Daoy (cell line): Measurements from ENCODE around the gene MBP. TPM values are rescaled to one million over a fixed set of nuclear protein-coding genes. Genes with fewer than 3 reads are reported as not detected.
"Not testable (repeated sequence)": the region's sequence is repeated elsewhere in the genome, so short reads cannot be mapped to it uniquely, and the experiment has no call there.

Source experiments
- DNase-seq: peaks from one replicate; pipeline ENCODE4 v3.0.0-alpha.2; 2015; ENCODE audit warnings: low read depth
- total RNA-seq: library from RNA; depleted of rRNA; stranded (reverse); fragments of >200 nt; shearing (Covaris generic); gene quantifications from 2 replicates; pipeline ENCODE4 v1.2.3, GENCODE V29; 2014

The MBP gene
- total RNA-seq, 1 experiment from 2014 or later = not detected

DNA sequence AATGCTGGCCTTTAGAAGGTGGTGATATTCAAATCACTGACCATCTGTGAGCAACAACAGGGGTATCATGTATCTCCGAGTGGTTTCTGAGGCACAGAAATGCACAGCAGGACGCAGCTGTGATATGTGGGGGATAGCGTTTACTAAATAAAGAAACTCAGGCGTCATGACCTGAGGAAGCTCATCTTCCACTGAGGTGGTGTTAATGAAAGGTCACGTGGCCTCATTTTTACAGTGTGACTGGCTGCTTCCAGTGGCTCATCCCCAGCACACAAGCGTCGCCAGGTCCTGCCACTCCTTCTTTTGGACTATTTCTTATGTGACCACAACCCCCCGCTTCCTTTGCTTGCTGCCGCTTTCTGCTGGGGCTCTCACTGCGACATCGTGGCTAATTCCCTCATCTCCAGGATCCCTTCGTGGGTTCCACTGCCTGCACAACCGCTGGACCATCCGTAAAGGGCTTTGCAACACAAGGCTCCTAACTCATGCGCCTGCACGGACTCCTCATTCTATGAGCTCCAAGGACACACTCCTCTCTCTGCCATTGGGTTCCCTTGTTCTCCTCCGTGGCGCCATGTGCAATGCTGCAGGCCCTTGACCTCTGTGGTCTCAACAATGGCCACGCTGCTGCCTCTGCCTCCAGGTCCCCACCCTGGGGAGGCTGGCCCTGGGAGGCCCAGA, 109.3 kb downstream of the MBP start:
- no peak for DNase-seq

DNA sequence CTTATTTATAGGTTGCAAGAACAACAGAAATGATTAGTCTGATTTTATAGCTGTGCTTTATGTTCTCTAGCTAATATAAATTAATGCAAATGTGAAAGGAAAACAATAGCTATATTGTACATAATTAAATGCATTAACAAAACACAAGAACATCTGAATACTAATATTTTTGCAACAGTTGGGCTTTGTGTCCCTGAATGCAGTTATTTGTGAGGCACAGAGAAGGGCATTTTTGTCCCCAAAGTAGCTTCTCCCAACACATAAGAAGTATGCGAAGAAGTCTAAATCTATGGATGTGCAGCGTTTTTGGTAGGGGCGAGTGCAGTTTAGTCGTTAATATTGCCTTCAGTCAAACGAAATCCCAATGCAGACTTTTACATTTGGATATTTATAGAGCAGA, 110.0 kb downstream of the MBP start:
- no peak for DNase-seq

DNA sequence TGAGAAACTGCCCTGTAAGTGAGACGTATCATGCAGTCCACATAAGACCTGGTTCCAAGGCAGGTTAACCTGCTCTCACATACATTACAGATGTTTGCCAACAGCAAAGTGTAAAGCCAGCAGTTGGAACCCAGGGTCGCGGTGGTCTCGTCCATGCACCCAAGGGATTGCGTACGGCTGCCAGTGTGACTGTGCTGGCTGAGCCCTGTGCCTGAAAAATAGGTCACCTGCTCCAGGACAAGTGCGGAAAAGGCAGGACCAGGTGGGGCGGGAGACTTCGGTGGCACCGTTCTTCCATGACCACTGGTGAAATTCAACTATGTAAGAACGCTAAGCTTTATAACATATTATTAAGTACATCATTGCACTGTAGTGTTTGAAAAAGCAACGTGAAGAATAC, 110.5 kb downstream of the MBP start:
- DNase-seq = no peak

- DNase-seq = not testable (repeated sequence)
These were observed 111.1 kb downstream of the MBP start for GRCh38 chr18:77021478-77021877.

GRCh38 chr18:77021075-77021474, 111.5 kb downstream of the MBP start:
- DNase-seq = no peak

- DNase-seq = no peak
These were observed 112.0 kb downstream of the MBP start for GRCh38 chr18:77020561-77020960.

DNA sequence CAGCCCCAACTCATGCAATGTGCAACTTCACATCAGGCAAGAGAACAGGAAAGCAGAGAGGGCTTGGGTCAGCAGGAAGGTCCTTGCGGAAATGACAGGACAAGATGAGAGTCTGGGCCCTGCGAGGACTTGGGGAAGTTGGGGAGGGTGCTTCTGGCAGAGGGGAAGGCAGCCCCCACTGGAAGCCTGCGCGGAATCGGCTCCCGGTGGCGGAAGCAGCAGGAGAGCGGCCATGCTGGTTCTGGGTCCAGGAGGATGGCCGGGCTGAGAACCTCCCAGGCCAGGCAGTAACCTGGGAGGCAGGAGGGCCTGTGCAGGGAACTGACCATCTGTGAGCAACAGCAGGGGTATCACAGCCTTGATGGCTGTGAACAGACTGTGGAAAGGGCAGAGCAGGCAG, 112.9 kb downstream of the MBP start:
- DNase-seq = no peak

- DNase-seq = not testable (repeated sequence)
These were observed 113.9 kb downstream of the MBP start for GRCh38 chr18:77018650-77019049.

- no peak for DNase-seq
These were observed 115.2 kb downstream of the MBP start for GRCh38 chr18:77017355-77017754.

DNA sequence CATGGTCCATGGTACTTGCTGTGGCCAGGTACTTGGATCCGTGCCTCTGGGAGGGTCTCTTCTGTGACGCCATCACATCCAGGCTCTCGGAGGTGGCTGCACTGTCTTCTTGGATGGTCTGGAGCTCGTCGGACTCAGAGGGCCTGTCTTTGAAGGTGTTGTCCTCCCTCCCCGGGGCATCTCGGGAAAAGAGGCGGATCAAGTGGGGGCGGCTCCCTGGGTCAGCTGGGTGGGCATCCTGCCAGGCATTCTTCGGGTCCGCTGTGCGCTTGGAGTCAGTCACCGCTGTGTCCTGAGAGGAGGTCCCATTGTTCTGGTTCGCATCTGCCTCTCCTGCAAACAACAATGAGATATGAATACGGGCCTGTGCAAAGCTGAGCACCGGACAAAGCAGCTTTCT, 115.6 kb downstream of the MBP start:
- DNase-seq = no peak

DNA sequence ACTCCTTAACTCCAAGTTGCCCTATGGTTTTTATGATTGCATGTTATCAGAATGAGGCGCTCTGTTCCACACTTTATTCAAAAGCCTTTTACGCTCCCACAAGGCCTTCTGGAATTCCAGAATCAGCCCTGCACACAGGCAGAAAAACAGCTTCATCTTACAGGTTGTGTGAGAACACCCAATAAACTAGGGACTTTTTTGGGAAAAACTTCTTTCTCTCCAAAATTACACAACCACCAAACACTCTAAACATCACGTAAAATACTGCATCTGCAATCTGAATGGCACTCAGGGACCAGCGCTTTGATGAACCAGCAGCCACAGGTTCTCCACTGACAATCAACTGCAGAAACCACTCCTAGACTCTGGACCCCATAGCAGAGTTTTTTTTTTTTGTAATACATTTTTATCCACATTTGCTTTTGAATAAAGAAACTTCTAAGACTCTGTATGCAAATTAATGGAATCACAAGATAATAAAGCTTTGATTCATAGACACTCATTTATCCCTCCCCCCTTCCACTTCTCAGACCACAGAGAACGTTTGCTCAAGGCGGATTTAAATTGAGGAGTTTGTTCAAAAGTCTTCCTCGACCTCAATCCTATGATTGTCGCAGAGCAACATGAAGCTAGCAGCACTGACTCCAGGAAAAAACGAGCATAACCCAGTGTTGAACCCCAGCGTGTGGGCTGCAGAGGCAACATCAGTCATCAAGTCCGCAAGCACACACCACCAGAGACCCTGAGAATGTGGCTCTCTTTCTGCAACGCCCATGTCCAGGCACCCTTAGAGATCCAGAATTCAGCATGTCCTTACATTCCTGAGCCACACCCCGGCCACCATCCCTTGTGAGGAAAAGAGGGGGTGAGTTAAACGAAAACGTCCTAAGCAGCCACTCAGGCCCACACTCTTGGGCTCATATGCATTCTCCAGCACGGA, 116.5 kb downstream of the MBP start:
- DNase-seq = no peak

DNA sequence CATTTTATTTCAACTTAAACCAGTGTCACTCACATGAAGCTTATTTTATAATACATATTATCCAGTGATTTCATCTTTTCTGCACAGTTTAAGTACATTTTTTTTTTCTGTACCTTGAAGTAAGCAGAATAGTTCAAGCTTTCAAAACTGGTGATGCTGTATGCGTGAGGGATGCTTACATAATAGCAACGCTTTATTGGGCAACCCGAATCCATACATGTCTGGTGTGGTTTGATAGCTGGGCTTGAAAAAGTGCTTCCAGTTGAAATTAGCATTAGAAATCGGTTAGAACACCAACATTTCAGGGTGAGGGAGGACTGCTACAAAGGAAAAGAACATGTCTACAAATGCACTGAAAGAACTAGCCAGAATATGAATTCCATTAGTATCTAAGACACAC, 117.4 kb downstream of the MBP start:
- DNase-seq = no peak

DNA sequence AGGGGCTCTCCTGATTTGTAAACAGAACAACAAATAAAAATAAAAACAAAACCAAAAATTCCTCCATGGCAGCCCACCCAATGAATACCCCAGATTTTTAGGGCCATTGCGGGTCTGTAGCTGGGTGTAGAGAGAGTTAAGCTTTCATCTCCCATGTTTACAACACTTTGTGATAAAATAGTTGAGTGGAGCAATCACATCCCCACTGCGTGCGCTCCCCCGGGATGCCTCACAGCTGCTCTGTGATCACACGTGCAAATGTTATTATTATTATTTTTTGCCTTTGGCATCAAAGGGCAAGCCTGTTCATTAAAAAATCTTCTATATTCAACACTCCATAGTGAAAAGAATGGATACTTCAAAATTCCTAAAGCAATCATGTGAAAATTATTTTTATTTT, 118.0 kb downstream of the MBP start:
- no peak for DNase-seq

GRCh38 chr18:77013811-77014521, 118.6 kb downstream of the MBP start:
- DNase-seq = no peak

- no peak for DNase-seq
These were observed 119.6 kb downstream of the MBP start for GRCh38 chr18:77012806-77013541.

GRCh38 chr18:77012120-77012519, 120.5 kb downstream of the MBP start:
- no peak for DNase-seq

- DNase-seq = no peak
These were observed 122.9 kb downstream of the MBP start for GRCh38 chr18:77009675-77010074.

GRCh38 chr18:77008576-77009315, 123.8 kb downstream of the MBP start:
- DNase-seq = no peak

GRCh38 chr18:77008006-77008405, 124.6 kb downstream of the MBP start:
- DNase-seq = no peak

DNA sequence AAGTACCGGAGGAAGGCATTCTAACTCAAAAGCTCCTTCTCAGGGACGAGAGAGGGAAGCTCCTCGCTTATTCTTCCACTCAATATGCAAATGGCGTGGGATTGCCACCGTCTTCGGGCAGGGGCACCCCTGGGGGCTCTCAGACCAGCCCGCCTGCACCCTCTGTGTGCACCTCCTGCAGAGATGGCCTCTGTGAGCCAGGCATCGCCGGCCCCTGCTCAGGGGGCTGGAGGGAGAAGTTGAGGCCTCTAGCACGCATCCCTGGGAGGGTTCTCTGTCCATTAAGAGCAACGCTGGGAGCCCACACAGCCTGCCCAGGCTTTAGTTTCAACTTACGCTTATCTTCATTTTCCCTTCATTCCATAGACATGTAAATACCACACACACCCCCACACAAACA, 125.3 kb downstream of the MBP start:
- no peak for DNase-seq
